ENCODE measurements around the gene TTC4. TPM values are rescaled to one million over a fixed set of nuclear protein-coding genes. Genes with fewer than 3 reads are reported as not detected.

TTC4 gene
- total RNA-seq, 4 donors from 2014 or later: 11.2 to 38.6 (median 14.3) TPM

DNA sequence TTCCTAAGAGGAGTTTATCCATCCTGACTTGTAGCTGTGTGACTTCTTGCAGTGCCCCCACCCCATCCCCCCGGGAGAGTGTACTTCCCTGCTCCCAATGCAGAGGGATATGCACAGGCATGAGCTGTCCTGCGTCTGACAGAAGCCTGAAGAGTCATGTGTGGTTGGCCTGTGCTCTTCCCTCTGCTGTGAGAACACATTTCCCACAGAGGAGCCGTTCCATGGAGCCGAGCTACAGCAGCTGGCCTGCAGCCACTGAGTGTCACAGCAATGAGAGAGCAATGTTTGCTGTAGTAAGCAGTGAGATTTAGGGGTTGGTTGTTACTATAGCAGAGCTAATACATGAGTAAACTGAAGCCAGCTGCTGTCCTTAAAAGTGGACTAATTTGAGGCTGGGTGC, 26.6 kb downstream of the TTC4 start:
- ATAC-seq: no peak
- Histone ChIP-seq H3K4me3 (no peak overlapping the region), H3K27me3 (no peaks in the 10 kb centered on the region), H3K4me1 (no peaks in the 10 kb centered on the region), H3K9me3 (no peaks in the 10 kb centered on the region), H3K36me3 (peaks cover 0 to 72% of the 10 kb centered on the region in 2 donors), H3K27ac (no peak overlapping the region)
- TF ChIP-seq POLR2AphosphoS5 (IDR thresholded peaks at IDR 0.05) (no peak), EP300 (IDR thresholded peaks at IDR 0.05) (no peak), POLR2A (IDR thresholded peaks at IDR 0.05) (no peak)
- TF ChIP-seq, protein P1, sequence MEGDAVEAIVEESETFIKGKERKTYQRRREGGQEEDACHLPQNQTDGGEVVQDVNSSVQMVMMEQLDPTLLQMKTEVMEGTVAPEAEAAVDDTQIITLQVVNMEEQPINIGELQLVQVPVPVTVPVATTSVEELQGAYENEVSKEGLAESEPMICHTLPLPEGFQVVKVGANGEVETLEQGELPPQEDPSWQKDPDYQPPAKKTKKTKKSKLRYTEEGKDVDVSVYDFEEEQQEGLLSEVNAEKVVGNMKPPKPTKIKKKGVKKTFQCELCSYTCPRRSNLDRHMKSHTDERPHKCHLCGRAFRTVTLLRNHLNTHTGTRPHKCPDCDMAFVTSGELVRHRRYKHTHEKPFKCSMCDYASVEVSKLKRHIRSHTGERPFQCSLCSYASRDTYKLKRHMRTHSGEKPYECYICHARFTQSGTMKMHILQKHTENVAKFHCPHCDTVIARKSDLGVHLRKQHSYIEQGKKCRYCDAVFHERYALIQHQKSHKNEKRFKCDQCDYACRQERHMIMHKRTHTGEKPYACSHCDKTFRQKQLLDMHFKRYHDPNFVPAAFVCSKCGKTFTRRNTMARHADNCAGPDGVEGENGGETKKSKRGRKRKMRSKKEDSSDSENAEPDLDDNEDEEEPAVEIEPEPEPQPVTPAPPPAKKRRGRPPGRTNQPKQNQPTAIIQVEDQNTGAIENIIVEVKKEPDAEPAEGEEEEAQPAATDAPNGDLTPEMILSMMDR (IDR thresholded peaks at IDR 0.05): no peak
- WGBS, 2 donors (ENCODE audit: low coverage in 1 of 2): 40 to 80% methylated on average over 1 of the region's 4 CpGs

DNA sequence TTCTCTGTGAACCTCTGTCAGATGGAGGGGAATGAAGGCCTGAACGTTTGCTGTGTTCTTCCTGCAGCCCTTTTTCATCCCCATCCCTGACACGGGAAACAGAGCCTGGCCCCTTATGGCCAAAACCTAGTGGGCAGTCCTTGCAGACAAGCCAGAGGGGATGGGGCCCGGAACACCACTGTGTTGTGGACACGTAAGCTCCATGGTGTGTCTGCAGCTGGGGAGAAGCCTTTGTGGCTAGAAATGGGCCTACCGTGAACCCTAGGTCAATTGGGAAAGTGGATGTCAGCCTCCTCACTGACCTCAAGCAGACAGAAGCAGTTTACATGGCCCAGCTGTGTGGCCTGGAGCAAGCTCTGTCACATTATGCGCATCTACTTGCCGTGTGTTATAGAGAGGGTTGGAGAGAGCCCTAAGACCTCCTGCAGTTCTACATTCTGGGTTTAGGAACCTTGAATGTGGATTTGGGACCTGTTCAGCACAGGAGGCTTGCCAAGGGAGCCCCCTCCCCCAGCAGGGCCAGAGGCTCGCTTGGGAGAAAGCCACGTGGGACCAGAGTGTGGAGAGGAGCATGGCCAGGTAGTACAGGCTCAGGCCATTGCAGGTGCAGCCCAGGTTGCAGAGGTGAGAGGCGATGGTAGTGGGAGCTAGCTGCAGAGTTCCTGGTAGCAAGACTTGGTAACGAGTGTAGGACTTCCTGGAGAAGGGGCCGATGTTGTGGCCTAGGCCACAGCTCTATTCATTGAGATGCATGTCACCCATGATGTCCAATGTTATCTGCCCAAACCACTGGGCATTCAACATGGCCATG, 28.0 kb downstream of the TTC4 start:
- H3K4me3 ChIP-seq: no peak overlapping the region
- WGBS, 2 donors (ENCODE audit: low coverage in 1 of 2): no CpG with 5 or more reads among the region's 12 CpGs
- ATAC-seq: no peak
- no peak overlapping the region for H3K27ac ChIP-seq
- no peaks in the 10 kb centered on the region for H3K9me3 ChIP-seq
- H3K36me3 ChIP-seq: peaks cover 0 to 59% of the 10 kb centered on the region in 2 donors
- H3K27me3 ChIP-seq: no peaks in the 10 kb centered on the region
- H3K4me1 ChIP-seq: no peaks in the 10 kb centered on the region
- TF ChIP-seq POLR2AphosphoS5 (IDR thresholded peaks at IDR 0.05) (no peak), EP300 (IDR thresholded peaks at IDR 0.05) (no peak), POLR2A (IDR thresholded peaks at IDR 0.05) (no peak)
- TF ChIP-seq, protein P1 (IDR thresholded peaks at IDR 0.05): no peak

DNA sequence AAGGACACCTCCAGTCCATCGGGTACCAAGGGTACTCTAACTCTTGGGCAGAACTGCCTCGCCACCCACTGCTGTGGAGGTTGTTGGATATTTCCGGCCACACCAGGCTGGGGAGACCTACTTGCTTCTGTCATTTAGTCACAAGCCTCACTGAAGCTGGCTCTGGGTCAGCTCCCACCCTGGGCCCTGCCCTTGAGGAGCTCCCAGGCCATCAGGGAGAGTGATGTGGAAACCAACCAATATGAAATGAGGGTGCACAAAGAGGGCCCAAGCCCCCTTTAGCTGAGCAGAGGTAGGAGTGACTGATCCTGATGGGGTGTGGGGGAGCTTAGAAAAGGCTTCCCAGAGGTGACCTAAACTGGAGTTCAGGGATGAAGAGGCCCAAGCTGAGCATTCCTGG, 29.0 kb downstream of the TTC4 start:
- H3K4me1 ChIP-seq: no peaks in the 10 kb centered on the region
- no peak for ATAC-seq
- no peaks in the 10 kb centered on the region for H3K9me3 ChIP-seq
- no peaks in the 10 kb centered on the region for H3K27me3 ChIP-seq
- H3K36me3 ChIP-seq: peaks cover 0 to 48% of the 10 kb centered on the region in 2 donors
- H3K4me3 ChIP-seq: no peak overlapping the region
- no peak for TF ChIP-seq POLR2A (IDR thresholded peaks at IDR 0.05)
- no peak for TF ChIP-seq POLR2AphosphoS5 (IDR thresholded peaks at IDR 0.05)
- TF ChIP-seq, protein P1 (IDR thresholded peaks at IDR 0.05): no peak
- TF ChIP-seq EP300 (IDR thresholded peaks at IDR 0.05): no peak
- 79% methylated on average over 3 of the region's 3 CpGs; no CpG with 5 or more reads in 1 of the 2 donors for WGBS, 2 donors (ENCODE audit: low coverage in 1 of 2)
- no peak overlapping the region for H3K27ac ChIP-seq

DNA sequence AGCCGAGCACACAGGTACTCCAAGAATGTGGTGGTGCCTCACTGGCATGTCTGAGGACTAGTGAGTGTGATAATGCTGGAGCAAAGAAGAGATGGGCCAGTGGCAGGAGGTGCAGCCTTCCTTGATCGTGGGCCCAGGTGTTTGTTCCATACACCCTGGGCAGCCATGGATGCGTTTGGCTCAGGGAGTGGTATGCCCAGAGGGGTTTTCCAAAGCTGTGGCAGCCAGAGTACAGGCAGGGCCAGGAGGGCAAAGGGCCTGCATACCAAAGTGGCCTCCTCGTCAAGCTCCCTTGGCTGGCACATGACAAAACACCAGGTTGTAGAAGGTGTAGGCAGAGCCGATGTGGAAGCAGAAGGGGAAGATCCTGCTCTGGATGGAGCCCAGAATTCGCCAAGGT, 29.6 kb downstream of the TTC4 start:
- WGBS, 2 donors (ENCODE audit: low coverage in 1 of 2): 46 to 94% methylated on average over 2 to 3 of the region's 6 CpGs
- TF ChIP-seq POLR2AphosphoS5 (IDR thresholded peaks at IDR 0.05): no peak
- TF ChIP-seq EP300 (IDR thresholded peaks at IDR 0.05): no peak

DNA sequence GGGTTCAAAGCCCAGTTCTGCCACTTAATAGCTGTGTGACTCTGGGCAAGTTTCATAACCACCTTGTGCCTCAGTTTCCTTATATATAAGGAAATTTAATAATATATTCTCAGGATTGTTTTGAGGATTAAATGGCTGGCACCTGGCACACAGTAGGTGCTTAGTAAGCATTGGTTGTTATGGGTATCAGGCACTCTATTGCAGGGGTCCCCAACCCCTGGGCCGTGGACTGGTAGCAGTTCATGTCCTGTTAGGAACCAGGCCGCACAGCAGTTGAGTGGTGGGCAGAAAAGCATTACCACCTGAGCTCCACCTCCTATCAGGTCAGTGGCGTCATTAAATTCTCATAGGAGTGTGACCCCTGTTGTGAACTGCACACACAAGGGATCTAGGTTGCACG, 30.2 kb downstream of the TTC4 start:
- Histone ChIP-seq H3K36me3 (peaks cover 0 to 36% of the 10 kb centered on the region in 2 donors), H3K4me3 (no peak overlapping the region), H3K4me1 (no peaks in the 10 kb centered on the region), H3K27ac (no peak overlapping the region), H3K27me3 (no peaks in the 10 kb centered on the region), H3K9me3 (no peaks in the 10 kb centered on the region)
- WGBS, 2 donors (ENCODE audit: low coverage in 1 of 2): 100% methylated on average over 1 of the region's 4 CpGs; no CpG with 5 or more reads in 1 of the 2 donors
- TF ChIP-seq, protein P1 (IDR thresholded peaks at IDR 0.05): no peak
- no peak for TF ChIP-seq POLR2AphosphoS5 (IDR thresholded peaks at IDR 0.05)
- TF ChIP-seq POLR2A (IDR thresholded peaks at IDR 0.05): no peak
- TF ChIP-seq EP300 (IDR thresholded peaks at IDR 0.05): no peak
- no peak for ATAC-seq

More for the DNA sequence above, 29.6 kb downstream of the TTC4 start:
- H3K36me3 ChIP-seq: peaks cover 0 to 42% of the 10 kb centered on the region in 2 donors
- H3K27me3 ChIP-seq: no peaks in the 10 kb centered on the region
- H3K4me1 ChIP-seq: no peaks in the 10 kb centered on the region
- H3K27ac ChIP-seq: no peak overlapping the region
- ATAC-seq: no peak
- H3K9me3 ChIP-seq: no peaks in the 10 kb centered on the region
- H3K4me3 ChIP-seq: no peak overlapping the region
